MM.1S (cell line): ENCODE measurements around the gene ZBTB7C.

ENCODE experiments used
- CTCF ChIP-seq: fragments of 300-600 bp; sonication (generic); IDR thresholded peaks from 2 replicates; pipeline ENCODE4 v1.5.1; 2016; ENCODE audit warnings: antibody characterized with exemption, low read length, mixed read lengths
- EZH2 ChIP-seq: fragments of 300-600 bp; sonication (generic); optimal IDR thresholded peaks from 2 replicates; pipeline ENCODE3; 2017; ENCODE audit warnings: low read depth, mild to moderate bottlenecking, antibody characterized with exemption, low read length, mixed read lengths

- TF ChIP-seq EZH2 = no peak
- no peak for TF ChIP-seq CTCF
Observed at GRCh38 chr18:48066225-48066652, 342.9 kb downstream of the ZBTB7C start.
